Measurements from ENCODE around the gene ADAM20.

- TF ChIP-seq CTCF (optimal IDR thresholded peaks at IDR 0.05 in 1 of 3, IDR thresholded peaks at IDR 0.05 in 1 of 3, conservative IDR thresholded peaks at IDR 0.05 in 1 of 3; ENCODE audit: extremely low read depth in 1 of 3, insufficient read depth in 2 of 3, low read length in 3 of 3): no peak
- no peak for TF ChIP-seq EZH2 (IDR thresholded peaks at IDR 0.05; ENCODE audit: low read length)
Observed at GRCh38 chr14:70527501-70528105, 7.2 kb downstream of the ADAM20 start.

Data from keratinocyte (primary cell).